ENCODE data around the gene HVCN1.
"Not testable (repeated sequence)": the region's sequence is repeated elsewhere in the genome, so short reads cannot be mapped to it uniquely, and the experiment has no call there.

Gene HVCN1

GRCh38 chr12:110661337-110661972 is 27.5 kb downstream of the HVCN1 start:
- TF ChIP-seq CTCF (IDR thresholded peaks at IDR 0.05; ENCODE audit: borderline replicate concordance, control extremely low read depth, extremely low read depth, insufficient read depth, missing control alignments) = no peak
- in situ Hi-C loops (cut with MboI; ENCODE audit: low sequenced_read_pairs, unreplicated experiment) = no loop called here
- peak; percentile 88 for DNase-seq (ENCODE audit: low spot score)

GRCh38 chr12:110658878-110659277 is 30.0 kb downstream of the HVCN1 start:
- DNase-seq (ENCODE audit: low spot score) = no peak
- no peak for TF ChIP-seq CTCF (IDR thresholded peaks at IDR 0.05; ENCODE audit: borderline replicate concordance, control extremely low read depth, extremely low read depth, insufficient read depth, missing control alignments)
- in situ Hi-C loops (cut with MboI; ENCODE audit: low sequenced_read_pairs, unreplicated experiment) = no loop called here

GRCh38 chr12:110658242-110658641 is 30.7 kb downstream of the HVCN1 start:
- TF ChIP-seq CTCF (IDR thresholded peaks at IDR 0.05; ENCODE audit: borderline replicate concordance, control extremely low read depth, extremely low read depth, insufficient read depth, missing control alignments) = no peak
- in situ Hi-C loops (cut with MboI; ENCODE audit: low sequenced_read_pairs, unreplicated experiment) = no loop called here
- no peak for DNase-seq (ENCODE audit: low spot score)

GRCh38 chr12:110657747-110658146 is 31.2 kb downstream of the HVCN1 start:
- no peak for TF ChIP-seq CTCF (IDR thresholded peaks at IDR 0.05; ENCODE audit: borderline replicate concordance, control extremely low read depth, extremely low read depth, insufficient read depth, missing control alignments)
- in situ Hi-C loops (cut with MboI; ENCODE audit: low sequenced_read_pairs, unreplicated experiment) = no loop called here

GRCh38 chr12:110656071-110656655 is 32.8 kb downstream of the HVCN1 start:
- in situ Hi-C loops (cut with MboI; ENCODE audit: low sequenced_read_pairs, unreplicated experiment) = no loop called here
- no peak for TF ChIP-seq CTCF (IDR thresholded peaks at IDR 0.05; ENCODE audit: borderline replicate concordance, control extremely low read depth, extremely low read depth, insufficient read depth, missing control alignments)

More at GRCh38 chr12:110657747-110658146, 31.2 kb downstream of the HVCN1 start:
- no peak for DNase-seq (ENCODE audit: low spot score)

GRCh38 chr12:110654238-110654637 is 34.7 kb downstream of the HVCN1 start:
- in situ Hi-C loops (cut with MboI; ENCODE audit: low sequenced_read_pairs, unreplicated experiment); DNase-seq (ENCODE audit: low spot score): not testable (repeated sequence)

More at GRCh38 chr12:110656071-110656655, 32.8 kb downstream of the HVCN1 start:
- DNase-seq (ENCODE audit: low spot score) = no peak

GRCh38 chr12:110649341-110649847 is 39.5 kb downstream of the HVCN1 start:
- no peak for TF ChIP-seq CTCF (IDR thresholded peaks at IDR 0.05; ENCODE audit: borderline replicate concordance, control extremely low read depth, extremely low read depth, insufficient read depth, missing control alignments)
- in situ Hi-C loops (cut with MboI; ENCODE audit: low sequenced_read_pairs, unreplicated experiment) = no loop called here
- DNase-seq (ENCODE audit: low spot score) = no peak

All from GM13976 (cell line).